ENCODE data around the gene TOM1L2.
A peak's percentile ranks its signal among the peaks of the same experiment; 100 is the strongest.
"Not testable (repeated sequence)": the region's sequence is repeated elsewhere in the genome, so short reads cannot be mapped to it uniquely, and the experiment has no call there.

TOM1L2 gene

GRCh38 chr17:17924131-17924856 is 47.9 kb downstream of the TOM1L2 start:
- DNase-seq (ENCODE audit: low read depth in 2 of 2) = no peak

- no peak for DNase-seq (ENCODE audit: low read depth in 2 of 2)
Observed at GRCh38 chr17:17922070-17922614, 50.1 kb downstream of the TOM1L2 start.

- no peak for DNase-seq (ENCODE audit: low read depth in 2 of 2)
Observed at GRCh38 chr17:17921192-17922069, 50.8 kb downstream of the TOM1L2 start.

- DNase-seq (ENCODE audit: low read depth in 2 of 2) = peak; percentile 42 to 46
Observed at GRCh38 chr17:17919169-17920107, 52.8 kb downstream of the TOM1L2 start.

GRCh38 chr17:17917394-17917793 is 54.8 kb downstream of the TOM1L2 start:
- DNase-seq (ENCODE audit: low read depth in 2 of 2) = no peak

GRCh38 chr17:17915183-17915582 is 57.0 kb downstream of the TOM1L2 start:
- DNase-seq (ENCODE audit: low read depth in 2 of 2) = no peak

GRCh38 chr17:17913695-17914332 is 58.4 kb downstream of the TOM1L2 start:
- peak in 1 of 2 donors; percentile 14 for DNase-seq (ENCODE audit: low read depth in 2 of 2)

GRCh38 chr17:17912336-17912735 is 59.9 kb downstream of the TOM1L2 start:
- DNase-seq (ENCODE audit: low read depth in 2 of 2) = not testable (repeated sequence)

- no peak for DNase-seq (ENCODE audit: low read depth in 2 of 2)
Observed at GRCh38 chr17:17911001-17911613, 61.1 kb downstream of the TOM1L2 start.

- no peak for DNase-seq (ENCODE audit: low read depth in 2 of 2)
Observed at GRCh38 chr17:17910060-17910459, 62.1 kb downstream of the TOM1L2 start.

GRCh38 chr17:17909078-17909477 is 63.1 kb downstream of the TOM1L2 start:
- DNase-seq (ENCODE audit: low read depth in 2 of 2) = no peak

- no peak for DNase-seq (ENCODE audit: low read depth in 2 of 2)
Observed at GRCh38 chr17:17907469-17907868, 64.7 kb downstream of the TOM1L2 start.

GRCh38 chr17:17906418-17907215 is 65.6 kb downstream of the TOM1L2 start:
- no peak for DNase-seq (ENCODE audit: low read depth in 2 of 2)

- DNase-seq (ENCODE audit: low read depth in 2 of 2) = no peak
Observed at GRCh38 chr17:17905036-17905320, 67.2 kb downstream of the TOM1L2 start.

- no peak for DNase-seq (ENCODE audit: low read depth in 2 of 2)
Observed at GRCh38 chr17:17904166-17905035, 67.8 kb downstream of the TOM1L2 start.

GRCh38 chr17:17902877-17903276 is 69.3 kb downstream of the TOM1L2 start:
- no peak for DNase-seq (ENCODE audit: low read depth in 2 of 2)

- no peak for DNase-seq (ENCODE audit: low read depth in 2 of 2)
Observed at GRCh38 chr17:17902376-17902775, 69.8 kb downstream of the TOM1L2 start.

- DNase-seq (ENCODE audit: low read depth in 2 of 2) = no peak
Observed at GRCh38 chr17:17900615-17901520, 71.3 kb downstream of the TOM1L2 start.
